CD4-positive, alpha-beta T cell treated with Interleukin-17A for 4 hours (primary cell): Measurements from ENCODE around the gene TCF23.

Experiments used
- DNase-seq: peaks from one replicate; pipeline ENCODE4 v3.0.0-alpha.2; 2020; ENCODE audit warnings: mixed read lengths

The TCF23 gene

GRCh38 chr2:27128668-27129571 is 19.9 kb upstream of the TCF23 start:
- no peak for DNase-seq

GRCh38 chr2:27130396-27130795 is 18.4 kb upstream of the TCF23 start:
- DNase-seq: no peak

GRCh38 chr2:27131429-27131828 is 17.4 kb upstream of the TCF23 start:
- DNase-seq: no peak

GRCh38 chr2:27133195-27133875 is 15.5 kb upstream of the TCF23 start:
- DNase-seq: no peak

GRCh38 chr2:27133905-27134780 is 14.7 kb upstream of the TCF23 start, which contains the start of gene PREB:
Gene PREB (minus strand): TSS chr2:27134636. CDS start chr2:27134421, 215 bp downstream.
- DNase-seq: peak; percentile 99

- DNase-seq: no peak
These were observed 13.9 kb upstream of the TCF23 start for GRCh38 chr2:27134781-27135477.

GRCh38 chr2:27135478-27135955 is 13.3 kb upstream of the TCF23 start:
- DNase-seq: no peak

- no peak for DNase-seq
These were observed 12.1 kb upstream of the TCF23 start for GRCh38 chr2:27136751-27137150.

GRCh38 chr2:27137322-27137935 is 11.4 kb upstream of the TCF23 start:
- no peak for DNase-seq

GRCh38 chr2:27138111-27138510 is 10.7 kb upstream of the TCF23 start:
- DNase-seq: no peak

GRCh38 chr2:27139310-27139709 is 9.5 kb upstream of the TCF23 start, which contains the start of gene PRR30:
Gene PRR30 (minus strand): TSS chr2:27139410. CDS start chr2:27138329, 1,081 bp downstream.
- DNase-seq: no peak

GRCh38 chr2:27143285-27143684 is 5.5 kb upstream of the TCF23 start:
- DNase-seq: no peak

- no peak for DNase-seq
These were observed 3.1 kb upstream of the TCF23 start for GRCh38 chr2:27145682-27146081.

- DNase-seq: no peak
These were observed 869 bp upstream of the TCF23 start for GRCh38 chr2:27147935-27148334.

GRCh38 chr2:27149570-27150405 is 984 bp downstream of the TCF23 start:
- no peak for DNase-seq

- DNase-seq: no peak
These were observed 1.9 kb downstream of the TCF23 start for GRCh38 chr2:27150639-27151230.

- DNase-seq: no peak
These were observed 3.4 kb downstream of the TCF23 start for GRCh38 chr2:27152102-27152795.

- no peak for DNase-seq
These were observed 4.1 kb downstream of the TCF23 start for GRCh38 chr2:27152796-27153464.

GRCh38 chr2:27154488-27154887 is 5.7 kb downstream of the TCF23 start:
- no peak for DNase-seq
